Activated CD8-positive, alpha-beta T cell treated with anti-CD3 and anti-CD28 coated beads, Interleukin-2, amount 10 ng/mL, durations not matched to agents 7 days and 5 days (primary cell): ENCODE results near the gene SDCCAG8. TPM values are rescaled to one million over a fixed set of nuclear protein-coding genes. Genes with fewer than 3 reads are reported as not detected.

Source experiments
- ATAC-seq: fragments of 150-1000 bp; cut with Tn5 transposase; one replicate; pipeline ENCODE4 v1.10.0; 2021; ENCODE audit warnings: moderate library complexity
- CTCF ChIA-PET: fragments of 350-600 bp; sonication (Branson Sonifier 250); formaldehyde crosslinking; loops from one replicate; lab custom pipeline; 2021; ENCODE audit warnings: antibody characterized with exemption; lab: Charles Lee
- POLR2A ChIA-PET: fragments of 350-600 bp; sonication (Branson Sonifier 250); formaldehyde crosslinking; loops from one replicate; lab custom pipeline; 2021; ENCODE audit warnings: antibody characterized with exemption; lab: Charles Lee
- DNase-seq: peaks from one replicate; pipeline ENCODE4 v3.0.0-alpha.2; 2020
- H3K27ac Mint-ChIP-seq: one replicate; pipeline ENCODE4 v1.8.0; 2021; ENCODE audit warnings: mild to moderate bottlenecking, mixed read lengths
- H3K27me3 Mint-ChIP-seq: one replicate; pipeline ENCODE4 v1.8.0; 2021; ENCODE audit warnings: low read depth, mixed read lengths
- H3K36me3 Mint-ChIP-seq: one replicate; pipeline ENCODE4 v1.8.0; 2021; ENCODE audit warnings: low read depth, mixed read lengths
- H3K4me1 Mint-ChIP-seq: one replicate; pipeline ENCODE4 v1.8.0; 2021; ENCODE audit warnings: low read depth, mixed read lengths
- H3K4me3 Mint-ChIP-seq: one replicate; pipeline ENCODE4 v1.8.0; 2021; ENCODE audit warnings: mild to moderate bottlenecking, mixed read lengths
- H3K9me3 Mint-ChIP-seq: one replicate; pipeline ENCODE4 v1.8.0; 2022; ENCODE audit warnings: mixed read lengths; ENCODE audit not compliant: insufficient read depth
- total RNA-seq, 2 experiments: library from RNA; stranded (reverse); gene quantifications; one replicate each; pipeline ENCODE4 v1.2.3, GENCODE V29; 2021

Gene SDCCAG8
- total RNA-seq, 2 experiments from 2014 or later: 16.6 to 20.0 TPM

GRCh38 chr1:243288062-243288461 is 32.2 kb downstream of the SDCCAG8 start:
- peak overlapping the region; percentile 62 for H3K27ac Mint-ChIP-seq
- POLR2A ChIA-PET: no interaction called here
- H3K9me3 Mint-ChIP-seq: peaks cover 6% of the 10 kb centered on the region
- DNase-seq (no peak), ATAC-seq (no peak)
- H3K36me3 Mint-ChIP-seq: peaks cover 47% of the 10 kb centered on the region
- peak overlapping the region; percentile 4 for H3K4me3 Mint-ChIP-seq
- H3K4me1 Mint-ChIP-seq: peaks cover 27% of the 10 kb centered on the region
- no peaks in the 10 kb centered on the region for H3K27me3 Mint-ChIP-seq
- CTCF ChIA-PET: no interaction called here

GRCh38 chr1:243291292-243291691 is 35.5 kb downstream of the SDCCAG8 start:
- Mint-ChIP-seq H3K9me3 (peaks cover 17% of the 10 kb centered on the region), H3K4me3 (no peak overlapping the region), H3K27ac (no peak overlapping the region), H3K27me3 (no peaks in the 10 kb centered on the region), H3K36me3 (peaks cover 56% of the 10 kb centered on the region), H3K4me1 (peaks cover 24% of the 10 kb centered on the region)
- ChIA-PET CTCF (no interaction called here), POLR2A (no interaction called here)
- DNase-seq (no peak), ATAC-seq (no peak)

- CTCF ChIA-PET: no interaction called here
- no peak for DNase-seq
- Mint-ChIP-seq H3K36me3 (peaks cover 59% of the 10 kb centered on the region), H3K4me3 (no peak overlapping the region), H3K4me1 (peaks cover 16% of the 10 kb centered on the region), H3K9me3 (peaks cover 19% of the 10 kb centered on the region), H3K27ac (no peak overlapping the region), H3K27me3 (no peaks in the 10 kb centered on the region)
- ATAC-seq: no peak
- POLR2A ChIA-PET: no interaction called here
Observed at GRCh38 chr1:243292117-243292516, 36.3 kb downstream of the SDCCAG8 start.

- peaks cover 19% of the 10 kb centered on the region for H3K9me3 Mint-ChIP-seq
- no peak overlapping the region for H3K4me3 Mint-ChIP-seq
- no peak for DNase-seq
- H3K4me1 Mint-ChIP-seq: peaks cover 2% of the 10 kb centered on the region
- POLR2A ChIA-PET: no interaction called here
- H3K27ac Mint-ChIP-seq: no peak overlapping the region
- H3K36me3 Mint-ChIP-seq: peaks cover 55% of the 10 kb centered on the region
- CTCF ChIA-PET: no interaction called here
- no peaks in the 10 kb centered on the region for H3K27me3 Mint-ChIP-seq
- ATAC-seq: no peak
Observed at GRCh38 chr1:243293941-243294722, 38.3 kb downstream of the SDCCAG8 start.

- DNase-seq: no peak
- peaks cover 50% of the 10 kb centered on the region for H3K36me3 Mint-ChIP-seq
- peaks cover 19% of the 10 kb centered on the region for H3K9me3 Mint-ChIP-seq
- no peaks in the 10 kb centered on the region for H3K27me3 Mint-ChIP-seq
- CTCF ChIA-PET: no interaction called here
- H3K4me3 Mint-ChIP-seq: no peak overlapping the region
- POLR2A ChIA-PET: no interaction called here
- ATAC-seq: no peak
- H3K27ac Mint-ChIP-seq: no peak overlapping the region
- H3K4me1 Mint-ChIP-seq: no peaks in the 10 kb centered on the region
Observed at GRCh38 chr1:243294723-243295121, 38.9 kb downstream of the SDCCAG8 start.

GRCh38 chr1:243299069-243299468 is 43.2 kb downstream of the SDCCAG8 start:
- no peaks in the 10 kb centered on the region for H3K4me1 Mint-ChIP-seq
- no peak for DNase-seq
- H3K36me3 Mint-ChIP-seq: peaks cover 38% of the 10 kb centered on the region
- no peak overlapping the region for H3K27ac Mint-ChIP-seq
- H3K27me3 Mint-ChIP-seq: no peaks in the 10 kb centered on the region
- no peak overlapping the region for H3K4me3 Mint-ChIP-seq
- ChIA-PET POLR2A (no interaction called here), CTCF (no interaction called here)
- no peak for ATAC-seq
- peaks cover 16% of the 10 kb centered on the region for H3K9me3 Mint-ChIP-seq

- Mint-ChIP-seq H3K9me3 (peaks cover 14% of the 10 kb centered on the region), H3K27me3 (no peaks in the 10 kb centered on the region), H3K4me1 (no peaks in the 10 kb centered on the region), H3K27ac (no peak overlapping the region), H3K36me3 (peaks cover 32% of the 10 kb centered on the region), H3K4me3 (no peak overlapping the region)
- ChIA-PET POLR2A (no interaction called here), CTCF (no interaction called here)
- ATAC-seq (no peak), DNase-seq (no peak)
Observed at GRCh38 chr1:243301059-243301458, 45.2 kb downstream of the SDCCAG8 start.

- Mint-ChIP-seq H3K9me3 (no peaks in the 10 kb centered on the region), H3K27ac (no peak overlapping the region), H3K4me3 (no peak overlapping the region), H3K4me1 (peaks cover 12% of the 10 kb centered on the region), H3K36me3 (peaks cover 3% of the 10 kb centered on the region), H3K27me3 (no peaks in the 10 kb centered on the region)
- POLR2A ChIA-PET: no interaction called here
- CTCF ChIA-PET: no interaction called here
- ATAC-seq (no peak), DNase-seq (no peak)
Observed at GRCh38 chr1:243311809-243312208, 56.0 kb downstream of the SDCCAG8 start.

GRCh38 chr1:243312952-243313634 is 57.3 kb downstream of the SDCCAG8 start:
- POLR2A ChIA-PET: no interaction called here
- CTCF ChIA-PET: no interaction called here
- H3K36me3 Mint-ChIP-seq: peaks cover 7% of the 10 kb centered on the region
- H3K4me1 Mint-ChIP-seq: peaks cover 12% of the 10 kb centered on the region
- no peak overlapping the region for H3K27ac Mint-ChIP-seq
- no peaks in the 10 kb centered on the region for H3K9me3 Mint-ChIP-seq
- H3K27me3 Mint-ChIP-seq: no peaks in the 10 kb centered on the region
- no peak overlapping the region for H3K4me3 Mint-ChIP-seq
- no peak for ATAC-seq
- no peak for DNase-seq

GRCh38 chr1:243313635-243314536 is 58.0 kb downstream of the SDCCAG8 start:
- no peaks in the 10 kb centered on the region for H3K27me3 Mint-ChIP-seq
- peaks cover 12% of the 10 kb centered on the region for H3K4me1 Mint-ChIP-seq
- ATAC-seq (no peak), DNase-seq (no peak)
- H3K27ac Mint-ChIP-seq: no peak overlapping the region
- H3K36me3 Mint-ChIP-seq: peaks cover 9% of the 10 kb centered on the region
- H3K4me3 Mint-ChIP-seq: no peak overlapping the region
- ChIA-PET POLR2A (no interaction called here), CTCF (interaction anchor here (1.1 kb wide), 1 partner anchor 30 kb away, joined by 3 read pairs; no protein-coding TSS in a partner anchor)
- H3K9me3 Mint-ChIP-seq: no peaks in the 10 kb centered on the region

GRCh38 chr1:243315455-243315854 is 59.6 kb downstream of the SDCCAG8 start:
- H3K4me3 Mint-ChIP-seq: no peak overlapping the region
- no peaks in the 10 kb centered on the region for H3K27me3 Mint-ChIP-seq
- ATAC-seq (no peak), DNase-seq (no peak)
- ChIA-PET CTCF (interaction anchor here (0.8 kb wide), 1 partner anchor 11 kb away, joined by 3 read pairs; no protein-coding TSS in a partner anchor), POLR2A (no interaction called here)
- H3K9me3 Mint-ChIP-seq: no peaks in the 10 kb centered on the region
- no peak overlapping the region for H3K27ac Mint-ChIP-seq
- H3K36me3 Mint-ChIP-seq: peaks cover 9% of the 10 kb centered on the region
- peaks cover 12% of the 10 kb centered on the region for H3K4me1 Mint-ChIP-seq
